Activated CD4-positive, alpha-beta T cell treated with anti-CD3 and anti-CD28 coated beads for 24 hours (primary cell): ENCODE data around the gene CYP2A6.

Experiments used
- DNase-seq, 2 donors: peaks; one replicate each; pipeline ENCODE4 v3.0.0-alpha.2; 2020; ENCODE audit warnings: low read depth in 2 of 2

Gene CYP2A6

DNA sequence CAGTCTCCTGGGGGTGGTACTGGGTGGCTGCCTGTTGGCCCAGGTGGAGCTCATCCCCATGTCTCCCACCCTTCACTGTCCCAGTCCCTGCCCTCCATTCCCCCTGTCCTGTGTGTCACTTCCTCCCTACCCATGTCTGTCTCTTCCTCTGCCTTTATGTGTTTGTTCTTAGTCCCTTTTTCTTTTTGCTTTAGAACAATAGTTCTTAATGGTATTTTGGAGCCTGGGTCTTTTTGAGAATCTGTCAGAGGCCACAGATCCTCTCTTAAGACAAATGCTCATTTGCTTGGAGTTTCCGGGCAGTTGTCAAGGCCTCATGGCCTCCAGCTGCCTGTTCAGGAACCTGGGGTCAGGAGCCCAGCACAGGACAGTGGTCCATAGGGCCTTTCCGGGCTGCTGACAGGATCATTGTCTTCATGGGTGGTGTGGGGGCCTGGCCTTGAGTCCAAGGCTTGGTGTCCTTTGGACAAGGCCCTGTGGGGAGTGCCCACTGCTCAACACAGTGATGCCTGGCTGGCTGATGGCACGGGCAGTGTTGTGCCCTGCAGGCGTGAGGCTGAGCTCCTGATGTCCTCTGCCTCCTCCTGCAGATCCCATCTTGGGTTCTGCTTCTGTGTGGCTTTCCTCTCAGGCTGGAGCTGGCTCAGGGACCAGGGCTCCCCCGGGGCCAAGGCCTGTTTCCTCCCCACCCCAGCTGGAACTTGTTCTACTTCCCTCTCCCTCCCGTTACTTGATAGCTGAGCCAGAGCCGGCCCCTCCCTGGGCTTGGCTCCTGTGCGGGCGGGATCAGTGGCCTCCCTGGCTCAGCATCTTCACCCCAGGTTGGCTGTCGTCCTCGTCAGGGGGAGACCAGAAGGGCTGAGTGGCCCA lies 47.7 kb downstream of the CYP2A6 start:
- DNase-seq = no peak

DNA sequence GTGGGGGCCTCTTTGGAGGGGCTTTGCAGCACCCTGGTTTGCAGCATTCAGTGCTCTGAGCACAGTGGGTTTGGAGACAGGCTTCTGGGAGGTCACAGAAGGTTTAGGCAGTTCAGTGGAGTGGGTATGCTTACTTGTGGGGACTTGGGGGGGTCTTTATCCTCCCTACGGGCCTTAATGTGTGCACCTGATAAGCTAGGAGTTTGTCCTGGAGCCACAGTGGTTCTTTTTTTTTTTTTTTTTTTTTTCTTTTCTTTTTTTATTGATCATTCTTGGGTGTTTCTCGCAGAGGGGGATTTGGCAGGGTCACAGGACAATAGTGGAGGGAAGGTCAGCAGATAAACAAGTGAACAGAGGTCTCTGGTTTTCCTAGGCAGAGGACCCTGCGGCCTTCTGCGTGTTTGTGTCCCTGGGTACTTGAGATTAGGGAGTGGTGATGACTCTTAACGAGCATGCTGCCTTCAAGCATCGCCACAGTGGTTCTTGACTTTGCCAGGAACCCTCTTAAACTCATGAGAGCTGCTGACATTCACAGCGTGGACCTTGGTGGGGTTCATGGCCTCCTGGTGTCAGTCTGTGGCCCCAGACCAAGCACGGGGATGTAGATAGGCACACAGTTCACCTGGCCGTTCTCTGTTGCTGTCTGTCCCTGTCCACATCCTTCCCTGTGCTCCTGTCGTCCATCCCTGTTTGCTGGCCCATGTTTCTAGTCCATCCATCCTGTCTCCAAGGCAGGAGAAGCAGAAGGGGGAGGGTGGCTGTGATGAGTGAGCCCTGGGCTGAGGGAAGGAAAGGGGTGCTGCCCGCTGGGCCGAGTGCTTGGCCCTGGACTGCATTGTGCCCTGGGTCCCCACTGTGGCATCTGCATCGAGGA lies 48.6 kb downstream of the CYP2A6 start:
- no peak for DNase-seq

DNA sequence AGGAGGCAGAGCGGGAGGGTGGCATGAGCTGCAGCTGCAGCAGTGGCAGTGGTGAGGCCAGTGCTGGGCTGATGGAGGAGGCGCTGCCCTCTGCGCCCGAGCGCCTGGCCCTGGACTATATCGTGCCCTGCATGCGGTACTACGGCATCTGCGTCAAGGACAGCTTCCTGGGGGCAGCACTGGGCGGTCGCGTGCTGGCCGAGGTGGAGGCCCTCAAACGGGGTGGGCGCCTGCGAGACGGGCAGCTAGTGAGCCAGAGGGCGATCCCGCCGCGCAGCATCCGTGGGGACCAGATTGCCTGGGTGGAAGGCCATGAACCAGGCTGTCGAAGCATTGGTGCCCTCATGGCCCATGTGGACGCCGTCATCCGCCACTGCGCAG lies 49.3 kb downstream of the CYP2A6 start:
- no peak for DNase-seq

DNA sequence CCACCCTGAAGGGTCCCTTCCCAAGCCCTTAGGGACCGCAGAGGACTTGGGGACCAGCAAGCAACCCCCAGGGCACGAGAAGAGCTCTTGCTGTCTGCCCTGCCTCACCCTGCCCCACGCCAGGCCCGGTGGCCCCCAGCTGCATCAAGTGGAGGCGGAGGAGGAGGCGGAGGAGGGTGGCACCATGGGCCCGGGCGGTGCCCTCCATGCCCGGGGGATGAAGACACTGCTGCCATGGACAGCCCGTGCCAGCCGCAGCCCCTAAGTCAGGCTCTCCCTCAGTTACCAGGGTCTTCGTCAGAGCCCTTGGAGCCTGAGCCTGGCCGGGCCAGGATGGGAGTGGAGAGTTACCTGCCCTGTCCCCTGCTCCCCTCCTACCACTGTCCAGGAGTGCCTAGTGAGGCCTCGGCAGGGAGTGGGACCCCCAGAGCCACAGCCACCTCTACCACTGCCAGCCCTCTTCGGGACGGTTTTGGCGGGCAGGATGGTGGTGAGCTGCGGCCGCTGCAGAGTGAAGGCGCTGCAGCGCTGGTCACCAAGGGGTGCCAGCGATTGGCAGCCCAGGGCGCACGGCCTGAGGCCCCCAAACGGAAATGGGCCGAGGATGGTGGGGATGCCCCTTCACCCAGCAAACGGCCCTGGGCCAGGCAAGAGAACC lies 49.8 kb downstream of the CYP2A6 start:
- no peak for DNase-seq

DNA sequence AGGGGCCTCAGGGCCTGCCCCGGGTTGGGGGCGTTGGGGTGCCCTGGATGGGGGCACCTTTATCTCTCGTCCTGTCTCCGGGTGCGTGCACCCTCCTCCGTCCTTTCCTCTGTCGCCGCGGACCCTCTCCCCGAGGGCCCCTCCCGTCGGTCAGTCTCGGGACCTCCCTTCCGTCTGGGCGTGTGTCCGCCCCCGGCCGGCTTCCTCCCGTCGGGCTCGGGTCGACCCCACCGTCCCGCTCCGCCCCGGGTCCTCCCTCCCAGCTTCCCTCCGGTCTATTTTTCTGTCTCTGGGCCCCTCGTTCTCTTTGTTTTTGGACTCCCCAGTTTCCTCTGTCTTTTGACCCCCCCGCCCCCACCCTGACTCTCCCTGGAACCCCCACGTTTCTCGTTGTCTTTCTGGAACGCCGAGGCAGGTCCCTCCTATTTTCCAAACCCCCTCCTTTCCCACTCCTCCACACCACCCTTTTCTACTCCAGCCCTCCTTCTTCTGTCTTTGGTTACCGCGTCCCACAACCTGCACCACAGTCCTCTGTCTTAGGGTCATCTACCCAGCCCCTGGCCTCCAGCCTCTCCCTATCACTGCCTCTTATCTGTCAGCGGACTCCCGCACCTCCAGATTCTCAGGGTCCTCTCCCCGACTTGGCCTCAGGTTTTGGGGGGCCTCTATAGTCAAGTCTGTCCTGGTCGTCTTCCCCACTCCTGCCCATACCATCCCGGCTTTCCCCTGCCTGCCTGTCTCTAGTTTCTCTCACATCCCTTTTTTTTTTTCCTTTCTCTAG lies 50.5 kb downstream of the CYP2A6 start:
- DNase-seq = no peak

DNA sequence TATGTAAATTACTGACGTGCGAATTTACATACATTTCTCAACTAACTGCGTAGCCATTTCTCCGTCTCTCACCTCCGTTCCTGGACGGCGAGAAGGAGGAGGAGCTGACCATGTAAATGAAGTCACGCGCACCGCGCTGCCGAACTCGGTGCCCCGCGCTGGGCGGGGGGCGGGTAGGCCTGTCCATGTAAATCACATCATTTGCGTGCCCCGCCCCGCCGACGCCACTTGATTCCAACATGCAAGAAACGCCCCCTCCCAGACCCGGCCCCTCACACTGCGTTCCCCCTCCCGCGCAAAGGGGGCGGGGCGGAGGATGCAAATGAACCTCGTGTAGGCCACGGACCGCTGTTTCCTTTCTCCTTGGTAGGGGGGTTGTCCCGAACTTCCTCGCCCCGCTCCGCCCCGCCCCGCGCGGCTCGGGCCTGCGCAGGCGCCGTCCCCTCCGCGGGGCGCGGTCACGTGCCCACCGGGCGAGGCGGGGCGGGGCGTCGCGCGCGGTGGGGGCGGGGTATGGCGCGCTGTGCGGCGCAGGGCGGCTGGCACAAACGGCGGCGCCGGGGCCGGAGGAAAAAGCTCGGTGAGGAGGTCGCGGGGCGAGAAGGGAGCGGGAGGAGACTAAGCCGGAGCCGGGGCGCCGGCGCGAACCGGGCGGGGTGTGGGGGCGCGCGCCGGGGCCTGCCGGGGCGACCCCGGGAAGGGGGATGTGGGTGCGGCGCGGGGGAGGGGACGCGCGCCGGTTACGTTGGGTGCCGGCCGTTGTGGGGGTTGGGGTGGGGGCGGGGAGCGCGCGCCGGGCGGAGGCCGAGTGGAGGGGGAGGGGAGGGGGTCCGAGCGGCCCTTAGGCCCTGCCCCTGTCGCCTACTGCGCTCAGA lies 51.3 kb downstream of the CYP2A6 start, which contains the start of gene EGLN2:
Gene EGLN2 (plus strand): TSS at position 509 of the 875 bp plus-strand sequence. CDS start 1,382 bp downstream, outside the sequence.
- peak; percentile 100 for DNase-seq

DNA sequence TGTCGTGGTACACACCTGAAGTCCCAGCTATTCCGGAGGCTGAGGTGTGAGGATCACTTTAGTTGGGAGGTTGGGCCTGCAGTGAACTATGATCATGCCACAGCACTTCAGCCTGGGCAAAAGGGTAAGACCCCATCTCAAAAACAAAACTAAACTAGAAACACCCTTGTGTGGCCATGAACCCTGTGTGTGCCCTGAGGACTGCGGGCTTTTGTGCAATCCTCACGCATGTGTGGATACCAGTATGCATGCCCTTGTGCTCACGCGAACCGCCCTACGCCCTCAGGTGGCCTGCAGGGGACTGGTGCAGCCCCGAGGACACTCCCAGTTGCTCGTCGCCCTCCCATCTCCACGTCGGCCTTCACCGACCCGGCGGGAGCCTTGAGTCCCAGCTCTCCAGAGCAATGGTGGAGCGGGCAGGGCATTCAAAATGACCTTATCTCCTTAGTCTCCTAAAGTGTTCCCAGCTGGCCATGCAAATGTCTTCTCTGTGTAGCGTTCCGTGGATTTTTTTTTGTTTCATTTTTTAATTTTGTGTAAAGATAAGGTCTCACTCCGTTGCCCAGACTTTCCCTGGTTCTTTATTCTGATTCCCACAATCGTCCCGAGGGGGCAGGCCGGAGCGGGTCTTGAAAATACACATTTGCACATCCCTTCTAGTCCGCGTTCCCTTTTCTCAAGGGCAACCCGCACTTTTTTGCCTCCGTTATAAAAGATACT lies 52.1 kb downstream of the CYP2A6 start:
- DNase-seq = no peak

DNA sequence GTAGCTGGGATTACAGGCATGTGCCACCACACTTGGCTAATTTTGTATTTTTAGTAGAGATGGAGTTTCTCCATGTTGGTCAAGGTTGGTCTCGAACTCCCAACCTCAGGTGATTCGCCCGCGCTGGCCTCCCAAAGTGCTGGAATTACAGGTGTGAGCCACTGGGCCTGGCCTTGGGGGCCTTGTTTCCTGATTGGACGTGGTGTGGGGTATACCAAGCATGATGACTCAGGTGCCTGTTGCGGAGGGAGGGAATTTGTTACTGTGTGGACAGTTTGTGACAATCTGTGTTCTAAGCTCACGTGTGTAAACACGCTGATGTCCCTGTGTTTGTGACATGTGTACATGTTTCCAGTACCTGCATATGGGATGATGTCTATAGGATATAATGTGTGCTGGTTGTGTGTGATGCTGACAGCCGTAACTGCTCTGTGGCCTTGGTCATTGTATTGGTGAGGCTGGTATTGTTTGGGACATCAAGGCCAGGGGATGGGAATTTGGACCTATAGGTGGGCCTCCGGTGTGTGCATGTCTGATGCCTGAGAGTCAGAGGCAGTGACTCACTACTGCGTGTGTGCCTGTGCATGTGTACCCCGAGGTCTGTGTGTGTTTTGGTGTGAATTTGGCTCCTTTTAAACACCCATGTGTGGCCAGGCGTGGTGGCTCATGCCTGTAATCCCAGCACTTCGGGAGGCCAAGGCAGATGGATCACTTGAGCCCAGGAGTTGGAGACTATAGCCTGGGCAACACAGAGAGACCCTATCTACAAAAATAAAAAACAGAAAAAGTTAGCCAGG lies 52.9 kb downstream of the CYP2A6 start:
- no peak for DNase-seq
